NCI-H82 treated with DMSO at 0.1 percent for 48 hours (cell line): Measurements from ENCODE around the gene PKNOX2.

Experiments used
- DNase-seq: peaks from one replicate; lab custom pipeline; 2025; ENCODE audit not compliant: unreplicated experiment; lab: John Stamatoyannopoulos, UW

The PKNOX2 gene

DNA sequence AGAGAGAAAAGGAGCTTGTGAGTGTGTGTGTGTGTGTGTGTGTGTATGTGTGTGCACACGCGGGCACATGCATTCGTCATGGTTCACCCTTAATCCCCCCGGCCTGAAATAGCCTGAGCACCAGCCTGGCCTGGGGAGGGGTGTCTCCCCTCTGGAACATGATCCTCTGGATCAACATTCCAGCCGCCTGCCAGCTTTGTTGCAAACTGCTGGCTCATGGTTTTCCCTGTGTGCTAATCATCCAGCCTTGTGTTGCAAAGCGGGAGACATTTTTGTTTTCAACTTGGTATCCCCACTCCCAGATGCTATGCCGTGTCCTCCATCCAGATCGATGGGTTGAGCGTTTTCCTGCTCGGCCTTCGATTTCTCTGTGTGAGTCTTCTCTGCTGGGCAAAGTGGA is 237.2 kb downstream of the PKNOX2 start:
- DNase-seq: peak; percentile 56

DNA sequence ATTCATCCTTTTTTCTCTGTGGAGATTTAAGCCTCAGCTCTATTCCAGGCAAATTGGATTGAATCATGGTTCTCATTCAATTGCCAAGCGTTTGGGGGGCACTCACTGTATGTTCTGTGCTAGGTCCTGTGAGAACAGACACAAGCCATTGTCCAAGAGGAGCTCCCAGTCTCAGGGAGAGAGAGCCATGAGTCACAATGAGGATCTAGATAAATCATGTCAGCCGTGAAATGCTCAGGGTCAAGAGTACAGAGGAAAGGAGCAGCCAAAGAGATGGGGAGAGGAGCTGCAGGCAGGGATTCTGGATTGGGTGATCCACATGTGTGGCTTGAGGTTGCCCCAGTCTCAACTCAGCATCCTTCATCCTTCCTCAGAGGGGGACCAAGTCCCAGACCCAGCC is 237.9 kb downstream of the PKNOX2 start:
- DNase-seq: no peak

DNA sequence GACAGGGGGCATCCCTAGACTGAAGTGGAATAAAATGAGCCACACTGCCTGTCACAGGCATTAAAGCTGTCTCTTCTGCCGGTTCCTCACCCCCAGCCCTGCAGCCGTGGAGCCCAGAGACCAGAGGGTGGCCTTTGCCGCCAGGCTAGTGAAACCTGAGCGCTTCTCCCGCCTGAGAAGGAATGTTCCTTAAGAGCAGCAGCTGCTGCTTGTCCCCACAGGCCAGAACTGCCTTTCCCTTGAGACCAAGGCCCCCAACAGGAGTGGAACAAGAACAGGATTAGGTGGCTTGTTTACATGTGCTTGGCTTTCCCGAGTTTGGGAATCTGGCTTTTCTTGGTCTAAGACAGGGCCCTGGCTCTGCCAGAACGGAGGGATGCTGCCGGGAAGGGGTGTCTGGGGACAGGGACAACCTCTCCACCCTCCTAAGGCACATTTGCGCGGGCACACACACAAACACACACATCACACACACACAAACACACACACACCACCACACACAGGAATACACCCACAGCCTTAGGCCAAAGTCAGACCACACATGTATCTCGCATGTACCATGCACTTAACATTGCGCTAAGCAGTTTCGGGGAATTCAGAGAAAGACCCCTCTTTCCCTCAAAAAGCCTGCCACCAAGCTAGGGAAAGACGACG is 239.7 kb downstream of the PKNOX2 start:
- peak; percentile 83 for DNase-seq

DNA sequence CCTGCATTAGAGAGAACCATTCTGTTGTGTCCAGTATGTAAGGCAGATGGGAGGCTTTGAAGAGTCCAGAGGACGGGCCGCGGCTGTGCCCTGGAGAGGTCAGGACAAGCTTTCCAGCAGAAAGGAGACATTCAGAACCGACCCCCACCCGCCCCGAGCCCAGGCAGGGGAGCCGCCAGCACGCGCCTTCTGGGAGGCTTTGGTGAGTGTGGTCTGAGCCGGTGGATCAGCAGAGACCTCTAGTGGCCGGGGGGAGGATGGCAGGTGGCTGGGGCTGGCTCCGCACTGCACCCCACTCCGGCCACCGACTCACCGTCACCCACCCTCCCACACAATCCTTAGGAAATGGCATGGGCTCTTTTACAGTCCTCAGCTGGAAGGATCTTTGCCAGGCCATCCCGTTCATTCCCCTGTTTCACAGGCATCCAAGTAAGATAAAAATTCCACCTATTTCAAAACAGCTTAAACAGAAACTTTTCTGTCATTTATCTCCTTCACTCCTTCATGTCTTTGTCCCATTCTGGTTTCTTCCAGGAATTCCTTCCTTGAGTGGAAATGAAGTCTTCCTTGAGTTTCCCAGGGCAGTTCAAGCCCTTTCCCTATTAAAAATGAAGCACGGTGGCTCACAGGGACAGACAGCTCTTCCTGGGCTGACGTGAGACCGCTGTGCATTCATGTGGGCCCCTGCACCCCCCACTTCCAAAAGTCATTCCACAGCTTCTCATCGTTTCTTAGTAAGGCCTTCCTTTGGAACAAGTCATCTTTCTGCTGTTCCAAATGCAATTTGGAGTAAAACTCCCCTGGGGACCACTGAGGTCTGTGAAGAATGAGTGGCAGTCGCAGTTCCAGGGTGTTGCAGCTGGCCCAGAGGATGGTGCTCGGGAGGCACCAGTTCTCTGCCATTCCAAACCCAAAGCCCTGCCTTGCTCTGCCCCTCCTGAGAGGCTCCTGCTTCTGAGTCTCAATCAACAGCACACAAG is 240.6 kb downstream of the PKNOX2 start:
- peak; percentile 51 for DNase-seq

DNA sequence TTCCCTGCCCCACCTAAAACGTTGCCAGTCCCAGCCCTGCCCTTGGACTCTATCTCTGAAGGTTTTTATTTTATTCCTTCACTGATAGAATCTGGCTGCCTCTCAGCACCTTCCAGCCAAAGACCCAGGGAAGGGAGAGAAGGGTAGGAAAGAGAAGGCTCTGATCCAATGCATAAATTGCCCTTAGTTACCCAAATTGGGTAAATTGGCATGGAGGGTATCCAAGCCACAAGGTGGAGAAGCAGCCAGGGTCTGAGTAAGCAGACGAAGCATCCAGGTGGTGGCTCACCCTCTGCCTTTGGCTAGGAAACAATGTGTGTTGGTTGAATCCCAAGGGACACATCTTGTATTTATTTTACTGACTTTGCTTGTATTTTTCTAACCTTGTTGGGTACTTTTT is 242.5 kb downstream of the PKNOX2 start:
- no peak for DNase-seq

DNA sequence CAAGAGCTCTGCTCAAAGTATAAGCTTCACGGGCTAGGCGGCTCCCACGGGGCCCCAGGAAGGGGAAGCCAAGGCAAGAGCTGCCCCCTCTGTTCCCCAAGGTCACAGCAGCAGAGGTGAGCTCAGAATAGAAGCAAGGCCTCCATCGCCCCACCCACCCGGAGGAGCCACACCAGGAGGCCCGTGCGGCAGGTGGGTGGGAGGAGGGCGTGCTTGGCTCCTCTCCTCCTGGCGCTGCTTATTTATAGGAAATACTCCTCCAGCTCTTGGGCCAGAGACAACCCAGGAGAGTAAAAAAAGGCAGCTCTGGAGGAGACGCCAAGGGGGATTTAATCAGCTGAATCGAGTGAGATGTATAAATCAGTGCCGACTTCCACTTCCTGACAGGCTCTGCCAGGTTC is 243.8 kb downstream of the PKNOX2 start:
- no peak for DNase-seq

DNA sequence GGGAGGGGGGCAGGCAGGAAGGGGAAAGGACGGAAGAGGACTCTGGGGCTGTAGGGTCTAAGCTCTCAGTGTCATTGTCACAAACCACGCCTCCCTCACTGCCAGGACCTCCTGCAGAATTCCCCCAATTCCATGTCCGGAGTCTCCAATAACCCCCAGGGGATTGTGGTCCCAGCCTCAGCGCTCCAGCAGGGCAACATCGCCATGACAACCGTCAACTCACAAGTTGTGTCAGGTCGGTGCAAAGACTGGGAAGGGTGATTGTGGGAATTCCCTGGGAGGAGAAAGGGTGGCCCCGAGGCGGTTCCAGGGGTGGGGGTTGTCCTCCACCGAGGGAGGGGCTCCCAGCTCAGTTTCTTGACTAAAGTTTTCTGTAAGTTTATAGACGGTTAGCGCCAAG is 245.5 kb downstream of the PKNOX2 start:
- no peak for DNase-seq

DNA sequence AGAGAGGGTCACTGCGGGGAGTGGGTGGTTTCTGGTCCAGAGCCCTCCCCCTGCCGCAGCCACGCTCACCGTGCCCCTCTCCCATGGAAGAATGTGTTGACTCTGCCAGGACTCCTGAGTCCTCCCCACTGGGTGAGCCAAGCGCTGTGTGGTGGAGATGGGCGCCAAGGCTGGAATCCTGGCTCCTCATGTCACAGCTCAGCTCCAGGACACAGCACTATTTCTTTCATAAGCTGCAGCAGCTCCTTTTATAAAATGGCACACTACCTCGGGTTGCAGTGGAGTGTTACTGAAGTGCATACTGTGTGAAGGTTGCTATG is 247.6 kb downstream of the PKNOX2 start:
- no peak for DNase-seq

DNA sequence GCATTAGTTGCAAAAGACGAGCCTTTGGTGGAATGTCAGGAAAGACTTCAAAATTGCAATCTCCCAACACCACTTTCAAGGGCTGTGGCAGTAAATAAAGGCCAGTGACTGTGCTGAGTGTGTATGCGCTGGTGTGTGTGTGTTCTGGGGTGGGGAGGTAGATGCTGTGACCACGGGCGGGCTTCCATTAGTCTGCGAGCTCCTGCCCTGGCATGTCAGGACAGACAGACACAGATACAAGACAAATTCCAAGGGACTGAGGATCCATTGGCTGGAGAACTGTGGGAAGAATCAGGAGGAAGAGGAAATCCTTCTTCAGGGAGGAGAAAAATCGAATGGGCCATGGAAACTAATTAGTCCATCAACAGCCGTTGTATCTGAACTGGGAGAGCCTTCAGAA is 248.0 kb downstream of the PKNOX2 start:
- no peak for DNase-seq

DNA sequence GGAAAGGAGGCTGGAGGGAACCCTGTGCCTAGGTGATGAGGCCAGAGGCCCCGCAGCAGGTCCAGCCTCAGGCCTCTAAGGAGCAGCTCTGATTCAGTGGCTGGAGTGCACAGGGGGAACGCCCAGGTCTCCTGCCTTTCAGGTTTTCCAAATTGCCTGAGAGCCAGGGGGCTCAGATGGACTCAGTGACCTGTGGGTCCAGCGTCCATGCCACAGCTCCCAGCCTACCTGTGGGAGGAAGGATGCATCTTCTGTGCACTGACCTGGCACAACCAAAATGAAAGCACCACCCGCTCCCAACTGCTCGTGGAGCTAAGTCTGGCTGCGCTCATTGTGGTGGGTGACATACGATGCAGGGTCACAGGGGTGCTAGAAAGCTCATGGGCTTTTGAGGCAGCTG is 248.7 kb downstream of the PKNOX2 start:
- no peak for DNase-seq

DNA sequence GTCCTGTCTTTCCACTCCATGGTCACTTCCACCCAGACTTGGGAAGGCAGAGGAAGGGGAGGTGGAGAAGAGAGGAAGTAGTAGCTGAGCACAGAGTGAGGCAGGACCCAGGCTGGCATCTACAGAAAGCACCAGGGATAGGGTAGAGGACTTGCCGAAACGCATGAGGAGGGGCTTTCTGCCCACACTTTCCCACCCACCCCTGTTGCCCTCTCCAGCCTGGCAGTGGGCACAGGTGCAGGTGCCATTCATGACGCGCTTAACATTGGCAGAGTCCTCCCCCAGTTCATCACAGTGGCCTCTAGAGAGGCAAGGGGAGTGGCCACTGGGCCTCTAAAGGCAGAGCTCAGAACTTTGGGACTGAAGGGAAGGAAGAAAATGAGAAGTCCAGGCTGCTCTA is 249.6 kb downstream of the PKNOX2 start:
- DNase-seq: no peak

DNA sequence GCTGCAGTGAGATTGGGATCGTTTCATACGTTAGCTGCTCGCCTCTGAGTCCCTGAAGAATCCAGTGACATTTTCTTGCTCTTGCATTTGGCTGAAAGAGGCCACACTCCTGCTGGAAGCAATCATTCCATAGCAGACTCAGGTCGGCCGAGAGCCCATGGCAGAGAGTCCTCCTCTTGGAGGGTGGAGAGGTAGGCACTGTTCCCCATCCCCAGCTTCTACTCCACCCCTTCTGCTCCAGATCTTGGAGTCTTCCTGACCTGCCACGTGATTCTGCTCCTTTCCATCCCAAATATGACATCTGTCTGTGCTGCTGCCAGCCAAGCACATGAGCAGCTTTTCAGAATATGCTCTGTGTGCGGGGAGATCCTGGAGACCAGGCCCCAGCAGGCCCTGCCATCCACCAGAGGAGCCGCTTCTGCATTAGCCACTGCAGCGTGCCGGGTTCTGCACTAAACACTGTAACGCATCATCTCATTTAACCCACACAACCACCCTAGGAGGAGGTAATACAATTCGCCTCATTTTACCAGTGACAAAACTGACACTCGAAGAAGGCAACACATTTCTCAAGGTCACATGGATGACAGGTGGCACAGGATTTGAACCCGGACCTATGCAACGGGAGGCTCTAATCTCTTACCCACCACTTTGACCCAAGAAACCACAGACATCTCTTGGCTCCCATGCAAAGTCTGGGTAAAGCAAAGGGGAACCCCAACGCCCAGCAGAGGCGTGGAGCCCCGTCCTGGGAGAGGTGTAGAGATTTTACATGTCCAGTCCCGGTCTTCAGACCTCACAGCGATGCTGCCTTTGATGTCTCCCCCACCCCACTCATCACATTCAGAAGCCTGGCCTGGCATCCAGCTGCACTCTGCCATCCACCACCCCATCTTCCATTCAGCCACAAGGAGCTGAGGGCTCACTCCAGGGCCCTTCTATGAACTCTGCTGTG is 252.7 kb downstream of the PKNOX2 start:
- DNase-seq: no peak

DNA sequence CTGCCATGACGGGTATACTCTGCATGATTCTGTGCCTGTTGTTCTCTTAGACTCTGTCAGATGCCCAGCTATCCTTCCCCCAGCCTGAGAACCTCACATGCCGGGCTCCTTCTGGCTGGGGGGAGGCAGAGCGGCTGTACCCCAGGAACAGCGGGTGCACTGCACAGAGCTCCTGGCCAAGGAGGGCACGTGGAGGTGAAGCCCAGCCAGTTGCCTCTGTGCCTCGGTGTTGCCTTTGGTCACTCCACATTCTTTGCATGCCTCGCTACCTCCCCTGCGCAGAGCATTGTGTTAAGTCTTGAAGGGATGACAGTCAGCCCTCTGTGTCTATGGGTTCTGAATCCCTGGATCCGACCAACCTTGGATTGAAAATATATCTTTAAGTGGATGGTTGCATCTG is 253.8 kb downstream of the PKNOX2 start:
- no peak for DNase-seq

DNA sequence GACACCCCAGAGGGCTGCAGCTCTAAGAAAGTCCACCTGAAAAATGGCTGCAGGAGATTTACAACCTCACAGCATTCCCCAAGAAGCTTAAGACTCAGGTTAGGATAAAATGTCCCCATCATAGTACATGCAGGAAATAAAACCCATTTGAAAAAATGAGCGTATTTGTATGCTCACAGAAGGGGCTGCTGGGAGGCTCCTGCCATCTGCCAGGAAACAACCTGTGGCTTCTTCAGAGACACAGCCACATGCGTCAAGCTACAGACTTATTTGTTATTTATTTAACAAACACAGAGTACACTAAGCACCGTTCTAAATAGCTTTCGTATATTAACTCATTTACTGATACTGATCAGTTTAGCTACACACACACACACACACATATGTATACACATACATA is 258.1 kb downstream of the PKNOX2 start:
- DNase-seq: no peak

DNA sequence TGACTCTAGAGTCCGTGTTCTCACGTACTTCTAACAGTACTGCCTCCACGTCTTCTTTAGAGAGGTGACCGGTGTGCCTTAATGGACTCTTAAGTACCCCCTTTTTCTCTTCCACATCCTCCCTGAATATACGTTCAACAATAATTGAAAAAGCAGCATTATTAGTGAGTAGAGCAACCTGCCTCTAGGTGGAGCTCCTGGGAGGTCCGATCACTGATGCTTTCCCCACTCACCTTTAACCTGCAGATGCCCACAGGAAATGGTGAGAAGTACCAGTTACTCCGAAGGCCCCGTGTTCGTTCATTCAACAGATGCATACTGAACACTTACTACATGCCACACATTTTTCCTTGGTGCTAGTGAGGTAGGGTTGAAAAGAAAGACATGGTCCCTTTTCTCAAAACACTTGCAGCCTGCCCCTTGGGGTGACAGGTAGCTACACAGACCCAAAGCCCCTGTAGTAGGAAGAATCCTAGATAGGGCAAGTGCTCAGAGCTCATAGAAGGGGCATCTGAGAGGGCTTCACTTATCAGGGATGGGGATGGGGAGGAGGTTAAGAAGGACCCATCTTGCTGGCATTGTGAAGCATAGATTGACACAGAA is 258.8 kb downstream of the PKNOX2 start:
- DNase-seq: no peak

DNA sequence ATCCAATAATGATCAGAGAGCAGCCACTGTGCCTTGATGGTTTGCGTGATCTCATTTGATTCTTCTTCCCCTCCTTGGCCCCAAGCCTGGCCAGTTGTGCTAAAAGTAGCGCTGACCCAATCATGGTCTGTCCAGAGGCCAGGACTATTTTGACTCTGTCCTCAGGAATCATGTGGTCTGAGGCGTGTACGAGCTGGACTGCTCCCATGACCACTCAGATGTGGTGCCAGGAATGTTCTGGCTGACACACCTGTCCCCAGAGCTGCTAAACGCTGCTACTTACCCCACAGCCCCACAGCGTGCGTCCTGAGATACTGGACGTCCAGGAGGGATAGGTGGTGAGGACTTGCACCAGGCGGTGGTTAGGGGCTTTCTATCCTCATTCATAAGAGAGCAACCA is 261.1 kb downstream of the PKNOX2 start:
- no peak for DNase-seq

DNA sequence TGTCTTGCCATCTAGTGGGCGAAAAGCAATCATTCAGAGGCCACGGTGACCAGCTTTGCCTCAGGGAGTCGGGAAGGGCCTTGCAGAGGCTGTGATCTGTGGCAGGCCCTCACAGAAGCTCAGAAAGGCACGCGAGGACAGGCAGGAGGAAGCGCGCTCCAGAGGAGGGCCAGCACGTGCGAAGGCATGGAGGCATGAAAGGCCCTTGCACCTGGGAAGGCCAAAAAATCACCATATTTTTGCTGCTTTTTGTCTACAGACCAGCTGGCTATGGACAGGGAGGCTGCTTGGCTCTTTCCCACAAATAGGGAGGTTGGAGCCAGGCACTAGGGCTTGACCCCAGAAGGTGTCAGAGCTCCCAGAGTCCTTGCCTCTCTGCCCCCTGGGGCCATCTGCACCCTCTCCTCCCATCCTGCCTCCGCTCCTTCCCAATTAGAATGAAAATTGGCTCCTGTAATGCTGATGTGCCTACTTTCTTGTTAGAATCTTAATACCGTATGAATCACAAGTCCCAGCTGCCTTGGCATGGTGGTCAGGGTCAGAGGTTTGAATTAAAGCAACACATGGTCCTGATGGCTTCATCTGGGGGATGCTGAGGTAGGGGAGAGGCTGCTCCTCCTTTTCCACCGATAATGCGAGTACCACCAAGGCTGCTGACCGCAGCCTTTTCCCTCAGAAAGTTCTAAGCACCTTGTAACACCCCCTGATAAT is 262.4 kb downstream of the PKNOX2 start:
- DNase-seq: no peak

DNA sequence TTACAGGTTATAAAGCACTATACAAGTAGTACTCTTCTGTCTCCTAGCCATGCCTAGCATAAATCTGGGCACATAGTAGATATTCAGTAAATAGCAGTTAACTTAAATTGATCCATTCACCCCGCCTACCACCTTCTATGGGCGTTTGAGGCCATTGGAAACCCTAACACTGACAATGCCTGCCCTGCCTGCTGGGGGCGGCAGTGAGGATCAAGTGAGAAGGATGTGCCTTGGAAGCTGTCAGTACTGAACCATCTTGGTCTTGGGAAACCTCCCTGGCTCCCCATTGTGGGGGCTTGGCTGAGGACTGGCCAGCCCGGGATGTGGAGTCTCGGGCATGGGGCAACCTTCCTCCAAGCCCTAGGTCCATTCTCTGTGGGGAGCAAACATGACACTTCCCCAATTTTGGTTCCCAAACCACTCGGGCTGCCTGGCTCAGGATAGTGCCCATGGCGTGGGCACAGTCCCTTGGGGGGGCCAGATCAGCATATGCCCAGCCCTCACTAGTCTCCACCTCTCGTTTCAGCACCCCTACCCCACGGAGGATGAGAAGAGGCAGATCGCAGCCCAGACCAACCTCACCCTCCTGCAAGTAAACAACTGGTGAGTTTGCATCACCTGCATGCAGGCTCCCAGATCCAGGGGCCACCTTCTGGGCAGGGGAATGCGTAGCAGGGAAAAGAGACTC is 264.1 kb downstream of the PKNOX2 start:
- no peak for DNase-seq

DNA sequence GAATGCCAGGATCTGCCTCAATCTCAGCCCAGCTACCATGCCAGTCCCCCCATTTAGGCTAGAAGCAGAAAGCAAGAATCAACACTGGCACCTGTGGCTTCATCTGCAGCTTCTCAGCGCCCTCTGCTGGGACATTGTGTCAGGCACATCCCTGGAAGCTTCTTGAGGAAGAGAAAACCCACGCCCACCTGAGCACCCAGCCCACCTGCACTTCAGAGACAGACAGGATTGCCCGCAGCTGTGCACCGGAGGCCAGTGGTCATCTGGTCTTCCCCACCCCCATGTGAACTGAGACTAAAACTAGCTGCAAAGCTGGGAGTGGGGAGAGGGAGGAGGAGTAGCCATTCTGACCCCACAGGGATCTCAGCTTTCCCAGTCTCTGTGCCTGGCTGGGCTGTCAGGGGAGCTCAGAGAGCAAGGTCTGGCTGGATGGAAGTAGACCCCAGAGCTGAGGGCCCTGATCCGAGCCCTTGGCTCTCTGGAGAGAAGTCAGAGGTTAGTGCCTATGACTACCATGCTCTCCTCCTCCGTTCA is 264.7 kb downstream of the PKNOX2 start:
- DNase-seq: no peak
